Nephron (organoid): ENCODE data around the gene HSF2.

Source experiments
- H3K27ac Mint-ChIP-seq, 3 experiments: 2 replicates each; pipeline ENCODE4 v1.8.0; 2020; ENCODE audit warnings: mixed read lengths in 3 of 3, mild to moderate bottlenecking in 2 of 3, moderate library complexity in 1 of 3
- H3K27me3 Mint-ChIP-seq: 2 replicates; pipeline ENCODE4 v1.8.0; 2021; ENCODE audit warnings: low read depth, mild to moderate bottlenecking, moderate library complexity, mixed read lengths
- H3K36me3 Mint-ChIP-seq: 2 replicates; pipeline ENCODE4 v1.8.0; 2020; ENCODE audit warnings: low read depth, mixed read lengths
- H3K4me1 Mint-ChIP-seq: 2 replicates; pipeline ENCODE4 v1.8.0; 2020; ENCODE audit warnings: mixed read lengths
- H3K4me3 Mint-ChIP-seq, 3 experiments: 2 replicates each; pipeline ENCODE4 v1.8.0; 2020; ENCODE audit warnings: mild to moderate bottlenecking in 3 of 3, mixed read lengths in 3 of 3, moderate library complexity in 2 of 3
- H3K9me3 Mint-ChIP-seq: 2 replicates; pipeline ENCODE4 v1.8.0; 2020; ENCODE audit warnings: mixed read lengths
- CTCF ChIP-seq, 3 experiments: fragments of 200-600 bp; sonication (generic); IDR thresholded peaks; one replicate each; pipeline ENCODE4 v1.5.0; 2021; ENCODE audit warnings: antibody characterized with exemption in 3 of 3; ENCODE audit not compliant: unreplicated experiment in 3 of 3

Gene HSF2

GRCh38 chr6:122404444-122404843 lies 5.0 kb downstream of the HSF2 start:
- H3K4me1 Mint-ChIP-seq: peaks cover 34% of the 10 kb centered on the region
- H3K4me3 Mint-ChIP-seq: no peak overlapping the region
- TF ChIP-seq CTCF (IDR thresholded peaks at IDR 0.05; ENCODE audit: unreplicated experiment in 3 of 3): no peak
- H3K36me3 Mint-ChIP-seq: peaks cover 33% of the 10 kb centered on the region
- H3K27me3 Mint-ChIP-seq: no peaks in the 10 kb centered on the region
- H3K27ac Mint-ChIP-seq: no peak overlapping the region
- H3K9me3 Mint-ChIP-seq: no peaks in the 10 kb centered on the region

GRCh38 chr6:122405417-122405816 lies 6.0 kb downstream of the HSF2 start:
- H3K36me3 Mint-ChIP-seq: peaks cover 33% of the 10 kb centered on the region
- H3K4me3 Mint-ChIP-seq: no peak overlapping the region
- TF ChIP-seq CTCF (IDR thresholded peaks at IDR 0.05; ENCODE audit: unreplicated experiment in 3 of 3): no peak
- H3K27ac Mint-ChIP-seq: no peak overlapping the region
- no peaks in the 10 kb centered on the region for H3K9me3 Mint-ChIP-seq
- H3K4me1 Mint-ChIP-seq: peaks cover 34% of the 10 kb centered on the region
- no peaks in the 10 kb centered on the region for H3K27me3 Mint-ChIP-seq

GRCh38 chr6:122406187-122406586 lies 6.7 kb downstream of the HSF2 start:
- peaks cover 33% of the 10 kb centered on the region for H3K36me3 Mint-ChIP-seq
- no peaks in the 10 kb centered on the region for H3K27me3 Mint-ChIP-seq
- TF ChIP-seq CTCF (IDR thresholded peaks at IDR 0.05; ENCODE audit: unreplicated experiment in 3 of 3): no peak
- H3K27ac Mint-ChIP-seq: no peak overlapping the region
- no peak overlapping the region for H3K4me3 Mint-ChIP-seq
- no peaks in the 10 kb centered on the region for H3K9me3 Mint-ChIP-seq
- H3K4me1 Mint-ChIP-seq: peaks cover 30% of the 10 kb centered on the region

- H3K27me3 Mint-ChIP-seq: no peaks in the 10 kb centered on the region
- H3K4me1 Mint-ChIP-seq: peaks cover 33% of the 10 kb centered on the region
- H3K27ac Mint-ChIP-seq: no peak overlapping the region
- no peak for TF ChIP-seq CTCF (IDR thresholded peaks at IDR 0.05; ENCODE audit: unreplicated experiment in 3 of 3)
- H3K9me3 Mint-ChIP-seq: no peaks in the 10 kb centered on the region
- H3K4me3 Mint-ChIP-seq: no peak overlapping the region
- H3K36me3 Mint-ChIP-seq: peaks cover 37% of the 10 kb centered on the region
Observed at GRCh38 chr6:122407712-122408111, 8.3 kb downstream of the HSF2 start.

DNA sequence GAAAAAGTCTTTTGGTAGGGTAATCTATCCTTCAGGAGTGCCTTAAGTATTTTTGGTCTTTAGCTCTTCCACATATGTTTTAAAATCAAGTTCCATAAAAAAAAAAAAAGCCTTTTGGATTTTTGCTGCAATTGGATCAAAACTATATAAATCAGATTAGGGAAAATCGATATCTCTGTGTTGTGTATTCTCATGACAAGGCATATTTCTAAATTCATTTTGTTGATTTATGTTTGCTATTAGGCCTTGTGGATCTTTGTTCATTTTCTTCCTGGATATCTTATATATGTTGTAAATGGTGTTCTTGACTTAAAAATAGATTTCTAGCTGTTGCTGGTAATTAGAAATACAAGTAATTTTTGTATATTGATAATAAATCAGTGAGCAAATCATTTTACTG lies 8.8 kb downstream of the HSF2 start:
- Mint-ChIP-seq H3K4me1 (peaks cover 33% of the 10 kb centered on the region), H3K36me3 (peaks cover 39% of the 10 kb centered on the region), H3K27me3 (no peaks in the 10 kb centered on the region), H3K27ac (no peak overlapping the region), H3K9me3 (no peaks in the 10 kb centered on the region), H3K4me3 (no peak overlapping the region)
- TF ChIP-seq CTCF (IDR thresholded peaks at IDR 0.05; ENCODE audit: unreplicated experiment in 3 of 3): no peak

GRCh38 chr6:122408702-122409458 lies 9.4 kb downstream of the HSF2 start:
- H3K4me3 Mint-ChIP-seq: no peak overlapping the region
- no peaks in the 10 kb centered on the region for H3K9me3 Mint-ChIP-seq
- no peaks in the 10 kb centered on the region for H3K27me3 Mint-ChIP-seq
- H3K36me3 Mint-ChIP-seq: peaks cover 44% of the 10 kb centered on the region
- peaks cover 30% of the 10 kb centered on the region for H3K4me1 Mint-ChIP-seq
- no peak for TF ChIP-seq CTCF (IDR thresholded peaks at IDR 0.05; ENCODE audit: unreplicated experiment in 3 of 3)
- H3K27ac Mint-ChIP-seq: no peak overlapping the region
